ENCODE measurements around the gene ARID1B. TPM values are rescaled to one million over a fixed set of nuclear protein-coding genes. Genes with fewer than 3 reads are reported as not detected.

The ARID1B gene
- total and polyA plus RNA-seq, 2 donors (not counting 1 experiment from before 2014, with no cell fraction given) = 47.2 to 280 TPM

- no peak for ATAC-seq (ENCODE audit: low read depth)
- intact Hi-C loops (cut with micrococcal nuclease) = no loop called here
- Histone ChIP-seq H3K27ac (ENCODE audit: low read length in 2 of 2) (no peak overlapping the region), H3K79me2 (ENCODE audit: control insufficient read depth, insufficient read depth, low read length) (no peaks in the 10 kb centered on the region), H4K20me1 (ENCODE audit: control insufficient read depth, insufficient read depth, low read length, poor library complexity, severe bottlenecking) (no peaks in the 10 kb centered on the region), H3K27me3 (replicated peaks in 1 of 4; ENCODE audit: control extremely low read depth in 1 of 4, control insufficient read depth in 3 of 4, insufficient read depth in 4 of 4, low read length in 3 of 4) (no peaks in the 10 kb centered on the region), H2AFZ (ENCODE audit: insufficient read depth, low read depth, low read length, poor library complexity, severe bottlenecking) (no peak overlapping the region), H3K4me3 (ENCODE audit: control extremely low read depth in 1 of 5, extremely low read depth in 1 of 5, insufficient read depth in 1 of 5, low read depth in 2 of 5, low read length in 4 of 5) (no peak overlapping the region), H3K4me1 (ENCODE audit: control insufficient read depth in 2 of 2, insufficient read depth in 2 of 2, low read length in 2 of 2) (no peaks in the 10 kb centered on the region), H3K9ac (ENCODE audit: low read length) (no peak overlapping the region), H3K4me2 (replicated peaks; ENCODE audit: low read depth, low read length, poor library complexity, severe bottlenecking) (no peak overlapping the region), H3K36me3 (replicated peaks in 1 of 2; ENCODE audit: control extremely low read depth in 1 of 2, control insufficient read depth in 1 of 2, extremely low read depth in 1 of 2, insufficient read depth in 2 of 2, low read length in 1 of 2) (peaks cover 10 to 88% of the 10 kb centered on the region in 2 experiments), H3K9me3 (ENCODE audit: control extremely low read depth in 1 of 3, control insufficient read depth in 2 of 3, insufficient read depth in 1 of 3, low read length in 2 of 3) (no peaks in the 10 kb centered on the region)
- Mint-ChIP-seq H3K4me1 (no peaks in the 10 kb centered on the region), H3K9me3 (ENCODE audit: insufficient read depth) (no peaks in the 10 kb centered on the region), H3K27me3 (no peaks in the 10 kb centered on the region), H3K4me3 (no peak overlapping the region), H3K27ac (no peak overlapping the region)
- 100% methylated on average over 1 of the region's 3 CpGs for WGBS (ENCODE audit: insufficient coverage)
- CTCF ChIA-PET = interaction anchor here (0.9 kb wide), 1 partner anchor 16 kb away, joined by 3 read pairs; no protein-coding TSS in a partner anchor
- DNase-seq = no peak
- POLR2A ChIA-PET = no interaction called here
- TF ChIP-seq EZH2 (IDR thresholded peaks at IDR 0.05; ENCODE audit: borderline replicate concordance, insufficient read depth, low read depth, low read length, poor library complexity, severe bottlenecking) = no peak
These were observed 417.5 kb downstream of the ARID1B start for GRCh38 chr6:157194643-157195042.

GRCh38 chr6:157196391-157196790 is 419.2 kb downstream of the ARID1B start:
- ChIA-PET CTCF (no interaction called here), POLR2A (no interaction called here)
- H3K79me2 ChIP-seq (ENCODE audit: control insufficient read depth, insufficient read depth, low read length) = no peaks in the 10 kb centered on the region
- intact Hi-C loops (cut with micrococcal nuclease) = no loop called here
- DNase-seq (no peak), ATAC-seq (ENCODE audit: low read depth) (no peak)
- H3K9me3 Mint-ChIP-seq (ENCODE audit: insufficient read depth) = no peaks in the 10 kb centered on the region
- no peak overlapping the region for H3K4me3 Mint-ChIP-seq
- no peak overlapping the region for H3K4me2 ChIP-seq (replicated peaks; ENCODE audit: low read depth, low read length, poor library complexity, severe bottlenecking)
- no peaks in the 10 kb centered on the region for H3K4me1 ChIP-seq (ENCODE audit: control insufficient read depth in 2 of 2, insufficient read depth in 2 of 2, low read length in 2 of 2)
- TF ChIP-seq CTCF (IDR thresholded peaks at IDR 0.05) = no peak
- no peak for TF ChIP-seq EZH2 (IDR thresholded peaks at IDR 0.05; ENCODE audit: borderline replicate concordance, insufficient read depth, low read depth, low read length, poor library complexity, severe bottlenecking)
- H3K27ac Mint-ChIP-seq = no peak overlapping the region
- WGBS (ENCODE audit: insufficient coverage) = 99% methylated on average over 5 of the region's 6 CpGs
- peaks cover 8 to 88% of the 10 kb centered on the region in 2 experiments for H3K36me3 ChIP-seq (replicated peaks in 1 of 2; ENCODE audit: control extremely low read depth in 1 of 2, control insufficient read depth in 1 of 2, extremely low read depth in 1 of 2, insufficient read depth in 2 of 2, low read length in 1 of 2)
- H3K9me3 ChIP-seq (ENCODE audit: control extremely low read depth in 1 of 3, control insufficient read depth in 2 of 3, insufficient read depth in 1 of 3, low read length in 2 of 3) = no peaks in the 10 kb centered on the region
- no peaks in the 10 kb centered on the region for H3K4me1 Mint-ChIP-seq
- no peaks in the 10 kb centered on the region for H3K27me3 ChIP-seq (replicated peaks in 1 of 4; ENCODE audit: control extremely low read depth in 1 of 4, control insufficient read depth in 3 of 4, insufficient read depth in 4 of 4, low read length in 3 of 4)
- H3K27me3 Mint-ChIP-seq = no peaks in the 10 kb centered on the region
- H3K9ac ChIP-seq (ENCODE audit: low read length) = no peak overlapping the region
- no peak overlapping the region for H3K4me3 ChIP-seq (ENCODE audit: control extremely low read depth in 1 of 5, extremely low read depth in 1 of 5, insufficient read depth in 1 of 5, low read depth in 2 of 5, low read length in 4 of 5)
- H4K20me1 ChIP-seq (ENCODE audit: control insufficient read depth, insufficient read depth, low read length, poor library complexity, severe bottlenecking) = no peaks in the 10 kb centered on the region
- H3K27ac ChIP-seq (ENCODE audit: low read length in 2 of 2) = no peak overlapping the region
- H2AFZ ChIP-seq (ENCODE audit: insufficient read depth, low read depth, low read length, poor library complexity, severe bottlenecking) = no peak overlapping the region
